ENCODE measurements around the gene FAM171A1. TPM values are rescaled to one million over a fixed set of nuclear protein-coding genes. Genes with fewer than 3 reads are reported as not detected.
A peak's percentile ranks its signal among the peaks of the same experiment; 100 is the strongest.

Gene FAM171A1
- total RNA-seq, 2 experiments from 2014 or later: 5.6 to 7.0 TPM

GRCh38 chr10:15196021-15196834, 174.9 kb downstream of the FAM171A1 start:
- H3K4me3 Mint-ChIP-seq: peak overlapping the region; percentile 51
- DNase-seq: no peak
- peaks cover 31% of the 10 kb centered on the region for H3K4me1 Mint-ChIP-seq
- no peaks in the 10 kb centered on the region for H3K36me3 Mint-ChIP-seq
- no peaks in the 10 kb centered on the region for H3K27me3 Mint-ChIP-seq
- no peaks in the 10 kb centered on the region for H3K9me3 Mint-ChIP-seq
- peak overlapping the region; percentile 47 for H3K27ac Mint-ChIP-seq

GRCh38 chr10:15189133-15189885, 181.8 kb downstream of the FAM171A1 start:
- no peak for DNase-seq
- Mint-ChIP-seq H3K27me3 (no peaks in the 10 kb centered on the region), H3K4me3 (no peak overlapping the region), H3K4me1 (peaks cover 25% of the 10 kb centered on the region), H3K36me3 (peaks cover 4% of the 10 kb centered on the region), H3K9me3 (peaks cover 5% of the 10 kb centered on the region), H3K27ac (peak overlapping the region; percentile 80)

GRCh38 chr10:15188603-15189002, 182.5 kb downstream of the FAM171A1 start:
- H3K27me3 Mint-ChIP-seq: no peaks in the 10 kb centered on the region
- H3K4me1 Mint-ChIP-seq: peaks cover 25% of the 10 kb centered on the region
- DNase-seq: peak; percentile 54
- peaks cover 4% of the 10 kb centered on the region for H3K36me3 Mint-ChIP-seq
- H3K27ac Mint-ChIP-seq: peak overlapping the region; percentile 80
- H3K4me3 Mint-ChIP-seq: no peak overlapping the region
- peaks cover 5% of the 10 kb centered on the region for H3K9me3 Mint-ChIP-seq

- H3K27me3 Mint-ChIP-seq: no peaks in the 10 kb centered on the region
- no peak overlapping the region for H3K4me3 Mint-ChIP-seq
- DNase-seq: no peak
- H3K4me1 Mint-ChIP-seq: peaks cover 28% of the 10 kb centered on the region
- H3K36me3 Mint-ChIP-seq: peaks cover 4% of the 10 kb centered on the region
- H3K27ac Mint-ChIP-seq: no peak overlapping the region
- peaks cover 5% of the 10 kb centered on the region for H3K9me3 Mint-ChIP-seq
Measured at GRCh38 chr10:15183689-15184481, 187.2 kb downstream of the FAM171A1 start.

- H3K4me3 Mint-ChIP-seq: no peak overlapping the region
- H3K36me3 Mint-ChIP-seq: peaks cover 4% of the 10 kb centered on the region
- H3K27me3 Mint-ChIP-seq: no peaks in the 10 kb centered on the region
- DNase-seq: no peak
- H3K9me3 Mint-ChIP-seq: peaks cover 5% of the 10 kb centered on the region
- peaks cover 22% of the 10 kb centered on the region for H3K4me1 Mint-ChIP-seq
- peak overlapping the region; percentile 54 for H3K27ac Mint-ChIP-seq
Measured at GRCh38 chr10:15182540-15183207, 188.4 kb downstream of the FAM171A1 start.

- H3K27ac Mint-ChIP-seq: no peak overlapping the region
- no peak overlapping the region for H3K4me3 Mint-ChIP-seq
Measured at GRCh38 chr10:15181576-15182156, 189.4 kb downstream of the FAM171A1 start.

GRCh38 chr10:15180736-15181135, 190.4 kb downstream of the FAM171A1 start:
- Mint-ChIP-seq H3K27ac (no peak overlapping the region), H3K36me3 (peaks cover 1% of the 10 kb centered on the region)

More at GRCh38 chr10:15181576-15182156, 189.4 kb downstream of the FAM171A1 start:
- Mint-ChIP-seq H3K27me3 (no peaks in the 10 kb centered on the region), H3K36me3 (peaks cover 4% of the 10 kb centered on the region), H3K4me1 (peaks cover 22% of the 10 kb centered on the region), H3K9me3 (peaks cover 5% of the 10 kb centered on the region)
- DNase-seq: no peak

GRCh38 chr10:15176269-15176668, 194.8 kb downstream of the FAM171A1 start:
- H3K4me3 Mint-ChIP-seq: no peak overlapping the region
- H3K4me1 Mint-ChIP-seq: peaks cover 8% of the 10 kb centered on the region
- no peaks in the 10 kb centered on the region for H3K36me3 Mint-ChIP-seq
- H3K9me3 Mint-ChIP-seq: no peaks in the 10 kb centered on the region
- DNase-seq: no peak
- H3K27me3 Mint-ChIP-seq: no peaks in the 10 kb centered on the region
- no peak overlapping the region for H3K27ac Mint-ChIP-seq

More at GRCh38 chr10:15180736-15181135, 190.4 kb downstream of the FAM171A1 start:
- Mint-ChIP-seq H3K27me3 (no peaks in the 10 kb centered on the region), H3K4me3 (no peak overlapping the region), H3K4me1 (peaks cover 13% of the 10 kb centered on the region), H3K9me3 (peaks cover 5% of the 10 kb centered on the region)
- DNase-seq: no peak

GRCh38 chr10:15175587-15175986, 195.5 kb downstream of the FAM171A1 start:
- peaks cover 14% of the 10 kb centered on the region for H3K4me1 Mint-ChIP-seq
- no peak for DNase-seq
- H3K27ac Mint-ChIP-seq: no peak overlapping the region
- no peaks in the 10 kb centered on the region for H3K9me3 Mint-ChIP-seq
- no peaks in the 10 kb centered on the region for H3K36me3 Mint-ChIP-seq
- H3K4me3 Mint-ChIP-seq: no peak overlapping the region
- no peaks in the 10 kb centered on the region for H3K27me3 Mint-ChIP-seq

GRCh38 chr10:15172306-15172840, 198.7 kb downstream of the FAM171A1 start:
- no peak for DNase-seq
- H3K4me1 Mint-ChIP-seq: peaks cover 34% of the 10 kb centered on the region

GRCh38 chr10:15169555-15170401, 201.3 kb downstream of the FAM171A1 start:
- Mint-ChIP-seq H3K4me1 (peaks cover 46% of the 10 kb centered on the region), H3K9me3 (no peaks in the 10 kb centered on the region), H3K4me3 (peak overlapping the region; percentile 72), H3K36me3 (no peaks in the 10 kb centered on the region), H3K27ac (peak overlapping the region; percentile 82), H3K27me3 (no peaks in the 10 kb centered on the region)
- peak; percentile 35 for DNase-seq

More at GRCh38 chr10:15172306-15172840, 198.7 kb downstream of the FAM171A1 start:
- Mint-ChIP-seq H3K4me3 (no peak overlapping the region), H3K27ac (no peak overlapping the region), H3K27me3 (no peaks in the 10 kb centered on the region), H3K9me3 (no peaks in the 10 kb centered on the region), H3K36me3 (no peaks in the 10 kb centered on the region)

- Mint-ChIP-seq H3K36me3 (no peaks in the 10 kb centered on the region), H3K9me3 (no peaks in the 10 kb centered on the region), H3K4me1 (peaks cover 49% of the 10 kb centered on the region), H3K27ac (peak overlapping the region; percentile 82), H3K27me3 (no peaks in the 10 kb centered on the region), H3K4me3 (peak overlapping the region; percentile 72)
- DNase-seq: peak; percentile 89
Measured at GRCh38 chr10:15168786-15169554, 202.1 kb downstream of the FAM171A1 start.
